Measurements from ENCODE around the gene TPSAB1.

Gene TPSAB1

GRCh38 chr16:1282324-1282973, 41.9 kb downstream of the TPSAB1 start:
- TF ChIP-seq SIN3A (IDR thresholded peaks at IDR 0.05; ENCODE audit: borderline replicate concordance, insufficient read depth, low read length) (no peak), FOXP2 (optimal IDR thresholded peaks at IDR 0.05; ENCODE audit: borderline replicate concordance, extremely low read depth, extremely low read length, insufficient read depth) (no peak)

- TF ChIP-seq POLR2AphosphoS5 (IDR thresholded peaks at IDR 0.05; ENCODE audit: low read depth, low read length) (no peak), SIN3A (IDR thresholded peaks at IDR 0.05; ENCODE audit: borderline replicate concordance, insufficient read depth, low read length) (no peak), TAF1 (IDR thresholded peaks at IDR 0.05; ENCODE audit: borderline replicate concordance, insufficient read depth, low read length) (no peak), REST (IDR thresholded peaks at IDR 0.05; ENCODE audit: insufficient read depth in 1 of 2, low read depth in 2 of 2, low read length in 2 of 2) (no peak), FOXP2 (optimal IDR thresholded peaks at IDR 0.05; ENCODE audit: borderline replicate concordance, extremely low read depth, extremely low read length, insufficient read depth) (no peak)
These were observed 42.8 kb downstream of the TPSAB1 start for GRCh38 chr16:1283296-1283695.

- no peak for TF ChIP-seq FOXP2 (optimal IDR thresholded peaks at IDR 0.05; ENCODE audit: borderline replicate concordance, extremely low read depth, extremely low read length, insufficient read depth)
- no peak for TF ChIP-seq POLR2AphosphoS5 (IDR thresholded peaks at IDR 0.05; ENCODE audit: low read depth, low read length)
- no peak for TF ChIP-seq SIN3A (IDR thresholded peaks at IDR 0.05; ENCODE audit: borderline replicate concordance, insufficient read depth, low read length)
- no peak for TF ChIP-seq REST (IDR thresholded peaks at IDR 0.05; ENCODE audit: insufficient read depth in 1 of 2, low read depth in 2 of 2, low read length in 2 of 2)
- no peak for TF ChIP-seq TAF1 (IDR thresholded peaks at IDR 0.05; ENCODE audit: borderline replicate concordance, insufficient read depth, low read length)
These were observed 43.6 kb downstream of the TPSAB1 start for GRCh38 chr16:1283996-1284616.

GRCh38 chr16:1285669-1286512, 45.4 kb downstream of the TPSAB1 start:
- TF ChIP-seq POLR2AphosphoS5 (IDR thresholded peaks at IDR 0.05; ENCODE audit: low read depth, low read length): no peak
- TF ChIP-seq REST (IDR thresholded peaks at IDR 0.05; ENCODE audit: insufficient read depth in 1 of 2, low read depth in 2 of 2, low read length in 2 of 2): no peak
- no peak for TF ChIP-seq TAF1 (IDR thresholded peaks at IDR 0.05; ENCODE audit: borderline replicate concordance, insufficient read depth, low read length)
- TF ChIP-seq FOXP2 (optimal IDR thresholded peaks at IDR 0.05; ENCODE audit: borderline replicate concordance, extremely low read depth, extremely low read length, insufficient read depth): no peak
- TF ChIP-seq SIN3A (IDR thresholded peaks at IDR 0.05; ENCODE audit: borderline replicate concordance, insufficient read depth, low read length): no peak

- TF ChIP-seq POLR2AphosphoS5 (IDR thresholded peaks at IDR 0.05; ENCODE audit: low read depth, low read length) (no peak), TAF1 (IDR thresholded peaks at IDR 0.05; ENCODE audit: borderline replicate concordance, insufficient read depth, low read length) (no peak), SIN3A (IDR thresholded peaks at IDR 0.05; ENCODE audit: borderline replicate concordance, insufficient read depth, low read length) (no peak), FOXP2 (optimal IDR thresholded peaks at IDR 0.05; ENCODE audit: borderline replicate concordance, extremely low read depth, extremely low read length, insufficient read depth) (no peak), REST (IDR thresholded peaks at IDR 0.05; ENCODE audit: insufficient read depth in 1 of 2, low read depth in 2 of 2, low read length in 2 of 2) (no peak)
These were observed 46.1 kb downstream of the TPSAB1 start for GRCh38 chr16:1286513-1287094.

Measured in PFSK-1 (cell line).